ENCODE data around the gene CASP8AP2. TPM values are rescaled to one million over a fixed set of nuclear protein-coding genes. Genes with fewer than 3 reads are reported as not detected.

The CASP8AP2 gene
- total RNA-seq, 1 donor from 2014 or later: 16.5 TPM

DNA sequence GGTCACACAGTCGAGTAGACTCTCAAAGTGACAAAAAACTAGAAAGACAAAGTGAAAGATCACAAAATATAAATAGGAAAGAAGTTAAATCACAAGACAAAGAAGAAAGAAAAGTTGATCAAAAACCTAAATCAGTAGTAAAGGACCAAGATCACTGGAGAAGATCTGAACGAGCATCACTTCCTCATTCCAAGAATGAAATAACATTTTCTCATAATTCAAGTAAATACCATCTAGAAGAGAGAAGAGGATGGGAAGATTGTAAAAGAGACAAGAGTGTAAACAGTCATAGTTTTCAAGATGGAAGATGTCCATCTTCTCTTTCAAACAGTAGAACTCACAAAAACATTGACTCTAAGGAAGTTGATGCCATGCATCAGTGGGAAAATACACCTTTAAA is 33.0 kb downstream of the CASP8AP2 start:
- no peak for ATAC-seq
- Histone ChIP-seq H3K36me3 (peaks cover 87% of the 10 kb centered on the region), H3K4me1 (no peaks in the 10 kb centered on the region), H3K9me3 (no peaks in the 10 kb centered on the region), H3K27me3 (no peaks in the 10 kb centered on the region), H3K27ac (no peak overlapping the region), H3K4me3 (no peak overlapping the region)
- TF ChIP-seq, protein P1, sequence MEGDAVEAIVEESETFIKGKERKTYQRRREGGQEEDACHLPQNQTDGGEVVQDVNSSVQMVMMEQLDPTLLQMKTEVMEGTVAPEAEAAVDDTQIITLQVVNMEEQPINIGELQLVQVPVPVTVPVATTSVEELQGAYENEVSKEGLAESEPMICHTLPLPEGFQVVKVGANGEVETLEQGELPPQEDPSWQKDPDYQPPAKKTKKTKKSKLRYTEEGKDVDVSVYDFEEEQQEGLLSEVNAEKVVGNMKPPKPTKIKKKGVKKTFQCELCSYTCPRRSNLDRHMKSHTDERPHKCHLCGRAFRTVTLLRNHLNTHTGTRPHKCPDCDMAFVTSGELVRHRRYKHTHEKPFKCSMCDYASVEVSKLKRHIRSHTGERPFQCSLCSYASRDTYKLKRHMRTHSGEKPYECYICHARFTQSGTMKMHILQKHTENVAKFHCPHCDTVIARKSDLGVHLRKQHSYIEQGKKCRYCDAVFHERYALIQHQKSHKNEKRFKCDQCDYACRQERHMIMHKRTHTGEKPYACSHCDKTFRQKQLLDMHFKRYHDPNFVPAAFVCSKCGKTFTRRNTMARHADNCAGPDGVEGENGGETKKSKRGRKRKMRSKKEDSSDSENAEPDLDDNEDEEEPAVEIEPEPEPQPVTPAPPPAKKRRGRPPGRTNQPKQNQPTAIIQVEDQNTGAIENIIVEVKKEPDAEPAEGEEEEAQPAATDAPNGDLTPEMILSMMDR (IDR thresholded peaks at IDR 0.05): no peak
- DNase-seq: no peak
- intact Hi-C loops (cut with DNase I): no loop called here

GRCh38 chr6:89866024-89866678 is 36.5 kb downstream of the CASP8AP2 start:
- intact Hi-C loops (cut with DNase I): no loop called here
- no peaks in the 10 kb centered on the region for H3K27me3 ChIP-seq
- H3K4me1 ChIP-seq: no peaks in the 10 kb centered on the region
- ATAC-seq: no peak
- DNase-seq: no peak
- TF ChIP-seq, protein P1 (IDR thresholded peaks at IDR 0.05): no peak
- peaks cover 70% of the 10 kb centered on the region for H3K36me3 ChIP-seq
- H3K27ac ChIP-seq: no peak overlapping the region
- H3K4me3 ChIP-seq: no peak overlapping the region
- no peaks in the 10 kb centered on the region for H3K9me3 ChIP-seq

DNA sequence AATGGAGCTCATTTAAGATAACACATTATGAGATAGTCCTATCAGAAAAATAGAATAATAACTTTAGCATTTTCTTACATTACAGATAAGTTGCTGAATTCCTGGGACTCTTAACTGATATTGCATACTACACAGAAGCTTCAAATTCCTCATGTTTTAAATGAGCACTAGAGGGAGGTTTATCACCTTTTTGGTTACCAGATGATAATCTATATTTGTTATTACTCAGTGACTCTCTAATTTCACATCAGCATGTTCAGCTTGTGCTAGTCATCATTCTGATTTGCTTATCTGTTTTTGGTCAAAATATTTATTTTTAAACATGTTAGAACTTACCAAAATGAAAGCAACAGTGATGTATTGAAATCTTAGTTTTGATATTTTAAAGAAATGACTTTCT is 44.0 kb downstream of the CASP8AP2 start:
- intact Hi-C loops (cut with DNase I): no loop called here
- peaks cover 39% of the 10 kb centered on the region for H3K36me3 ChIP-seq
- DNase-seq: no peak
- no peak overlapping the region for H3K4me3 ChIP-seq
- ATAC-seq: no peak
- no peaks in the 10 kb centered on the region for H3K27me3 ChIP-seq
- TF ChIP-seq, protein P1 (IDR thresholded peaks at IDR 0.05): no peak
- H3K4me1 ChIP-seq: no peaks in the 10 kb centered on the region
- no peak overlapping the region for H3K27ac ChIP-seq
- H3K9me3 ChIP-seq: no peaks in the 10 kb centered on the region

DNA sequence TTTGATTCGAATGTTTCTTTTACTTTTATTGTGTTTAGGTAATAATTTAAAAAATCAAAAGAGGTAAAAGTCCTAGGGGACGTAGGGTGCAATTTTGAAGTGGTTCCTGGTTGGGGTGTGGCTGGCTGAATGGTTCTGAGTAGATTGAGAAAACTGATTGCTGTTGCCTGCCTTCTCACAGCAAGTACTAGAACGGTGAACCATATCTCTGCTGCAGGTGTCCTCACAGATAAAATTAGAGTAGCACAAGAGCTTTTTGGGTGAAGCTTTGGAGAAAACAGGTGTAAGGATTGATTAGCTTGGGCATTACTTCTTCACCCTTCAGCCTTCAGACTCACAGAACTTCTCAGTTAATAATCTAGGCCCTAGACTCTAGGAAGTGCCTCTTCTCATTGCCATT is 44.8 kb downstream of the CASP8AP2 start:
- intact Hi-C loops (cut with DNase I): no loop called here
- H3K27ac ChIP-seq: no peak overlapping the region
- peaks cover 39% of the 10 kb centered on the region for H3K36me3 ChIP-seq
- no peaks in the 10 kb centered on the region for H3K4me1 ChIP-seq
- no peak for DNase-seq
- H3K27me3 ChIP-seq: no peaks in the 10 kb centered on the region
- H3K9me3 ChIP-seq: no peaks in the 10 kb centered on the region
- H3K4me3 ChIP-seq: no peak overlapping the region
- ATAC-seq: no peak
- TF ChIP-seq, protein P1 (IDR thresholded peaks at IDR 0.05): no peak

- H3K9me3 ChIP-seq: no peaks in the 10 kb centered on the region
- intact Hi-C loops (cut with DNase I): no loop called here
- TF ChIP-seq, protein P1 (IDR thresholded peaks at IDR 0.05): no peak
- H3K4me3 ChIP-seq: no peak overlapping the region
- no peak for ATAC-seq
- DNase-seq: no peak
- H3K36me3 ChIP-seq: no peaks in the 10 kb centered on the region
- no peak overlapping the region for H3K27ac ChIP-seq
- no peaks in the 10 kb centered on the region for H3K4me1 ChIP-seq
- H3K27me3 ChIP-seq: peaks cover 27% of the 10 kb centered on the region
These were observed 56.9 kb downstream of the CASP8AP2 start for GRCh38 chr6:89886378-89887120.

All from upper lobe of right lung (tissue), 1 donor.